HG02759 (cell line): ENCODE results near the gene FAM151A.

Experiments
- ATAC-seq: cut with Tn5 transposase; IDR thresholded peaks from one replicate; pipeline ENCODE4 v1.9.1; 2021; ENCODE audit warnings: mild to moderate bottlenecking, moderate library complexity; ENCODE audit not compliant: unreplicated experiment

Gene FAM151A

DNA sequence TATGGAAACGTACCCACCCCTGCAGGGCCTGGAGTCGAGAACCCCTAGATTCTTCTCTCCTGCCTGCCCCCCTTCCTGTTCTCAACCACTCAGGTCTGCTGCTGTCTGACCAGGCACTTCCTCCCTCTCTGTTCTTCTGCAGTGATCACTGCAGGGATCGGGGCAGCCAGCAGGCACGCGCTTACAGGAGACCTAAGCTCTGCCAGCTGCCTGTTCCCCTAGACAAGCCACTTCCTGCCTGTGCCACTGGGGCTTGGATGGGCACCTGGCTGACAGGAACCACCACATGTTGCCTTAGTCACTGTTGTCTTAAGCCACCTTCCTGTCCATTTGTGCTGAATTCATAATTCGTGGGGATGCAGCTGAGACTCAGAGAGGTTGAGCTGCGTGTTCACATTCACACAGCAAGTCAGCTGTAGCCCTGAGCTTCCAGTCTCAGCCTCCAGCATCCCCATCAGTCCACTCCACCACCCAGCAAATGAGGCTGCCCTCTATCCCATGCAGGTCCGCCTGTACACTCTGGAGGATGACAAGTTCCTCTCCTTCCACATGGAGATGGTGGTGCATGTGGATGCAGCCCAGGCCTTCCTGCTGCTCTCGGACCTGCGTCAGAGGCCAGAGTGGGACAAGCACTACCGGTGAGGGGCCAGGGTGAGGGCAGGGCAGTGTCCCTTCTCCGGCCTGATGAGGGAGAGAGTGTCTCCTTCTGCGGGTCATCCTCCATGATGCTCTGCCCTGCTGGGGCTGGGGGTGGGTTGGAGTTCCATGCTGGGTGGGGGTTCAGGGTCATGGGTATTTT lies 18.6 kb downstream of the FAM151A start:
- ATAC-seq, result no peak

DNA sequence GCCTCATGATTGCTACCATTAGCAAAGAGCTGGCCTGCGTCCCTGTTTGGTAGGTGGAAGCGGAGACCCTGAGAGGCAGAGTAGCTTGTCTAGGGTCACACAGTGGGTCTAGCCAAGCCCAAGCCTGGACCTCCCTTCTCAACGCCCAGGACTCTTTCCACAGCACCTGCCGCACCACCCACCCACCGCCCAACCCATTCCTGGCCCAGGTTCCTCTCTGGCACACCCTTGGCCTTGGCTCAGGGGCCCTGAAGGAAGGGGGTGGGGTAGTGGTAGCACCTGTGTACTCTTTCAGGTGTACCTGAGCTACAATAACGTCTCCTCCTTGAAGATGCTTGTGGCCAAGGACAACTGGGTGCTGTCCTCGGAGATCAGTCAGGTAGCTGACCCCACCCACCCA lies 19.3 kb downstream of the FAM151A start:
- ATAC-seq, result no peak

- ATAC-seq, result no peak
Measured at GRCh38 chr1:54603241-54603640, 20.1 kb downstream of the FAM151A start.

DNA sequence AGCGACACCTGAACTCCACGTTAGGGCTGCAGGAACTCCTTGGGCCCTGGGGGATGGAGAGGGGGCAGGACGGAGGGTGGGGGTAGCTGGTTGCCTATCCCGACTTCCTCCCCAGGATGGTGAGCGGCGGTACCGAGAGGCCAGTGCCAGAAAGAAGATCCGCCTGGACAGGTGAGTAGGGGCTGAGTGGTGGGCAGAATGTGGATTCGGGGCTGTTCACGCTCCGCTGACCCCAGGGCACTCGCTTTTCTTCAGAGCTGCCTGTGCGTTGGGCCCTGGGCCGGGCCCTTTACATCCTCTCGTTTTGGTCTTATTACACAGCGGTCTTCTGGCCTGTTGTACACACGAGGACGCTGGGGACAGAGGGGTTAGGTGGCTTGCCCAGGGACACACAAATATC lies 20.8 kb downstream of the FAM151A start:
- ATAC-seq, result no peak

DNA sequence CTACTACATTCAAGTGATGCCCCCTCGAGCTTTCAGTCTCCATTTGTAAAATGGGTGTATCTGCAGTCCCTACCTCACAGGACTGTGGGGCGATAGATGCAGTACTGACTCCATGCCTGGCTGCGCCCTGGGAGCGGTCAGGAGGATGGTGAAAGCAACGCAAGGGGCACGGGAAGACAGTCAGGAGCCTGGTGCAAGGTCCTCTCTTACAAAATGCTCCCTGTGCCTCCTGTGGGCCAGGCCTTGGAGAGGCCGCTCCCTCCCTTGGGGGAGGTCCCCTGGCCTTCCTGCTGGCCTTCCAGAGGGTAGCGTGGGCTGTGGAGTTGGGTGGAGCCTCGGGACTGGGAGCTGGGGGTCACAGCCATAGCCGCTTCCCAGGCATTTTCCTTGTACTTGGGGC lies 21.6 kb downstream of the FAM151A start:
- no peak for ATAC-seq

DNA sequence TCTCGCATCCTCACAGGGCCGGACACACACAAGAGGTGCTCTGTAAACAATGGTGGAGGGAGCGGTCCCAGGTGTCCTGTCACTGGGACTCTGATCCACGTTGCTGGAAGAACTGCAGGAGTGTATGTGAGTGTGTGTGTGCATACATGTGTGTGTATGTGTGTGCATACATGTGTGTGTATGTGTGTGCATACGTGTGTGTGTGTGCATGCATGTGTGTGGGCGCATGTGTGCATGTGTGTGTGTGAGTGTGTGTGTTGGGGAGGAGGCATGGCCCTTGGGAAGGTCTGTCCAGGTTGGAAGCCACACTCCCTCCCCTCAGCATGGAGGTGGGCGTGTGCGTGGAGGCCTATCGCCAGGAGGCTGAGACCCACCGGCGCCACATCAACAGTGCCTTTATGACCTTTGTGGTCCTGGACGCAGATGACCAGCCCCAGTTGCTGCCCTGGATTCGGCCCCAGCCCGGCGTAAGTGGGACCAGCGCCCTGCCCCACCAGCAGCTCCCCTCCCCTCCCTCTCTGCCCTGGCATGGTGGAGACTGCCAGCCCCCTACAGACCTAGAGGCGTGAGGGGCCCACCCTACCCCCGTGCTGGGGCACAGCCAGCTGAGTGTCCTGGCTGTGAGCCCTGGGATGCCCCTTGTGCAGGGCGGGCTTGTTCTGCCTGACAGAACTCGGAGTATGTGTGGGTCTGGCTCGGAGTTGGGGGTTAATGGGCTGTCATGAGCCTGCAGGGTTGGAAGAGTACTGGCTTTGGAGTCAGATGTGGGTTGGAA lies 22.2 kb downstream of the FAM151A start:
- no peak for ATAC-seq

DNA sequence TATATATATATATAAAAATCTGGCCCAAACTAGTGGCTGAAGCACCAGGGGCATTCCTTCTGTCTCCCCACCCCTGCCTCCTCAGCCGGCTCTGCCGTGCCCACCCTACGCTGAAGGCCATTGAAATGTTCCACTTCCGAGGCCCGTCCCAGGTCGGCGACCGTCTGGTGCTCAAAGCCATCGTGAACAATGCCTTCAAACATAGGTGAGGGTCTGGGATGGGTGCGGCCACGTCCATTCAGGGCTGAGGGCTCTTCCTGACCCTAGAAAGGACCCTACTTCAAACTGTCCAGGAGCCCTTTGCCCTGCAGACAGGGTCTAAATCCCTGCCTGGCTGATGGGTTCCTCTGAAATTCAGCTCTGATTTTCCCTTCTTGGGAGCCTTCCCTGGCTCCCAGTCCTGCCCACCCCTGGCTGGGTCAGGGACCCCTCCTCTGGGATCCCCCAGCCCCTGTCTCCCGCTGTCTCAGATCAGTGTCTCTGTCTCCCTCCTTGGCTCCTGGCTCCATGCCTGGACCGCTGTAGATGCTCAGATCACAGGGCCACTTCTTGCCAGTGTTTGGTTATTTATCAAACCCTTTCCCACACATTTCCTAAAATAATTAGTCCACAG lies 24.0 kb downstream of the FAM151A start:
- no peak for ATAC-seq

- no peak for ATAC-seq
Measured at GRCh38 chr1:54597455-54598030, 25.8 kb downstream of the FAM151A start.

DNA sequence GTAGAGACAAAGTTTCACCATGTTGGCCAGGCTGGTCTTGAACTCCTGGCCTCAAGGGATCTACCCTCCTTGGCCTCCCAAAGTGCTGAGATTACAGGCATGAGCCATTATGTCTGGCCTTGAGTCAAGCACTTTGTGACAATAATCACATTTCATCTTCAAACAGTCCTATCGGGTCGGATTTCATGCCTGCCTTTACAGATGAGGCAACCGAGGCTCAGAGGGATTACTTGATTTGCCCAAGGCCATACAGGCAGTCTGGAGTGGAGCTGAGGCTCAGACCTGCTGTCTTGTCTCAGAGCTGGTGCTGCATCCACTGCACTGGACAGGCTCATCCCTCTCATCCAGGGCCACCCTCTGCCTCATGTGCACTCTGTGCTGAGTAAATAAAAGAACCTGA lies 26.6 kb downstream of the FAM151A start:
- ATAC-seq, result no peak

DNA sequence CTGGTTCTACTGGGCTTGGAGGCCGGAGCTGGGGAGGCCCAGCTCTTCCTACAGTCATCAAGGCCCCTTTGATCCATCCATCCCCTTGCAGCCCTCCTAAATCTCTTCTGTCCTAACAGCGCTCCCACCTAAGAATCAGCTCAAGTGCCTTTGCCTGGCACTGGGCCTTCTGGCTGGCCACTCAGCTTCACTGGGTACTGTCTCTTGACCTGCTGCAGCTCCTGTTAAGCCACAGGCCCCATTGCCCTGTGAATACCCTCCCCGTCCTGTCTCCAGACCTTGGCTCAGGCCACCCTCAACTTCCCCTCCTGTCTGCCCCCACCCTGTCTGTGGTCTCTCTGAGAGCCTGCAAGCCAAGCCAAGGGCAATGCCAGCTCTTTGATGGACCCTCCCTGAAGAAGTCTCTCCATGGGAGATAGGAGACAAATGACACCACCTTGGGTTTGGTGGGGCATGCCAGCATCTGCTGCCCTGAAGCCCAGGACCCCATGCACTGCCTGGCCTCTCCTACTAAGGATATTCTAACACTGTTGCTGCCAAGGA lies 27.3 kb downstream of the FAM151A start:
- no peak for ATAC-seq

GRCh38 chr1:54594463-54594862 lies 28.9 kb downstream of the FAM151A start:
- no peak for ATAC-seq

DNA sequence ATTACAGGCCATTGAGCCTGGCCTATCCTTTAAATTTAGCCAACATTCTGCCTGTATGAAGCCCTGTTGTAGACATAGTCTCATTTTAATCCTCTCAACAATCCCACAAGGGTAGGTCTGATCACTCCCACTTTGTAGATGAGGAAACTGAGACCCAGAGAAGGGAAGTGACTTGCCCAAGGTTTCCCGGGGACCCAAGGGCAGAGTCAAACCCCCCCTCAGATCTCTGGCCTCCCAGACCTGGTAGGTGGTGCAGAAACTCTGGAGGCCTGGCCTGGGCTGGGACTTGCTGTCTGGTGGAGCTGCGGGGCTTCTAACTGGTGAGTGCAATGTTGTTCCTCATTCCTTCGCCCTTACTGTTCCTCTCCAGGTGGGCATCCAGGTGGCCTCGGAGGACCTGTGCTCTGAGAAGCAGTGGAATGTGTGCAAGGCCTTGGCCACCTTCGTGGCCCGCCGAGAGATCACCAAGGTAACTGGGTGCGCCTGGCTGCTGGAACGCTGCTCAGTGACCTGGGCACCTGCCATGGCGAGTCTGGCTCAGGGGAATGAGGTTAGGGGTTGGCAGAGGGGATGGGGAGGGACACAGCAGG lies 29.7 kb downstream of the FAM151A start:
- ATAC-seq, result no peak

GRCh38 chr1:54591127-54591756 lies 32.1 kb downstream of the FAM151A start:
- no peak for ATAC-seq

DNA sequence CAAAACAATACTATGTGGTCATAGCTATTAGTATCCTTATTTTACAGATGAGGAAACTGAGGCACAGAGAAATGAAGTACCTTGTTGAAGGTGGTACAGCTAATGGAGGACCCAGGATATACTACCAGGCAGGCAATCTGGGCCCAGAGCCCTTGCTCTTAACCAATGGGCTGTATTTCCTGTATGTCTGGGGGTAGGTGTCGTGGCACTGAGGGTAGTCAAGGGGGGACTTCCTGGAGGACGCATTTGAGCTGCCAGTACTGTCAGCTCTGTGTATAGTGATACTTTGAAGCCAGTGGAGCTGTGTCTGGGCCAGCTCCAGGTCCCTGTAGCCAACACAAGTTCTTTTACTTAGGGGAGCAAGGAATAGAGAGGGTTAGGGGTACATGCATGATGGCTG lies 34.9 kb downstream of the FAM151A start:
- ATAC-seq, result no peak

- no peak for ATAC-seq
Measured at GRCh38 chr1:54585181-54586066, 37.9 kb downstream of the FAM151A start.

DNA sequence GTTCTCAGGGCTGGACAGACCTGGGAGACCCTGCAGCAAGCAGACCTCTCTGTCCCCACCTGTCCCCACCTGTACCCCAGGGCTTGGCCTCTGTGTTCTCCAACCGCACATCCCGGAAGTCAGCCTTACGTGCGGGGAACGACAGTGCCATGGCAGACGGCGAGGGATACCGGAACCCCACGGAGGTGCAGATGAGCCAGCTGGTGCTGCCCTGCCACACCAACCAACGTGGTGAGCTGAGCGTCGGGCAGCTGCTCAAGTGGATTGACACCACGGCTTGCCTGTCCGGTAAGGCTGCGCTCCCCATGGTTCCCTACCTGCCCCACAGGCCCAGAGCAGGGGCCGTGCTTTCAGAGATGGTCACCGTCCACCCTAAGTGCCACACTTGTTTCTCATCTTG lies 38.8 kb downstream of the FAM151A start:
- ATAC-seq, result no peak

GRCh38 chr1:54583871-54584270 lies 39.5 kb downstream of the FAM151A start:
- no peak for ATAC-seq

DNA sequence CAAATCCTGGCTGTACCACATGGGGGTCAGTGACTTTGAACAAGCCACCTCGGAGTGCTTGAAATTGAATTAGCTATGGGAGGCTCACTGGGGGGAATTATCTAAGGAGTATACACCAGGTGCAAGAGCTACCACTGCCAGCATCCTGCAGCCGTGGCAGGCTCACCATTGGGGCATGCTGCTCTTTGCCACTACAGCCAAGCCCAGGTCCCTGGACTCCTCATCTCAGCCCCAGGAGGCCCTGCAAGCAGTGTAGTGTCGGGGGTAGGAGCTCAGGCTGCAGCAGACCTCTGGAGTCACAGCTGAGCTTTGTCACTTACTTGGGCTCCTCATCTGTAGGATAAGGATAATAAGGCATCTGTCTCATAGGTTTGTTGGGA lies 40.0 kb downstream of the FAM151A start:
- ATAC-seq, result no peak

- ATAC-seq, result no peak
Measured at GRCh38 chr1:54582566-54583306, 40.6 kb downstream of the FAM151A start.
